Left renal pelvis (tissue), 4 donors: ENCODE data around the gene KIAA1671. TPM values are rescaled to one million over a fixed set of nuclear protein-coding genes. Genes with fewer than 3 reads are reported as not detected.
A peak's percentile ranks its signal among the peaks of the same experiment; 100 is the strongest.

ENCODE experiments used
- DNase-seq, 4 donors: peaks; one replicate each; pipeline ENCODE4 v3.0.0-alpha.2; 2013; ENCODE audit warnings: low read depth in 4 of 4, low spot score in 3 of 4
- polyA plus RNA-seq, 4 donors: library from polyadenylated mRNA; unstranded; fragments of 120-200 nt; gene quantifications; one replicate each; pipeline ENCODE4 v1.2.1, GENCODE V29; 2013; ENCODE audit not compliant: insufficient read length in 4 of 4

Gene KIAA1671
- polyA plus RNA-seq, 4 donors = 21.0 to 28.4 (median 24.1) TPM

- no peak for DNase-seq
These were observed 132.0 kb downstream of the KIAA1671 start for GRCh38 chr22:25084405-25085107.

- DNase-seq = no peak
These were observed 132.6 kb downstream of the KIAA1671 start for GRCh38 chr22:25085156-25085555.

- peak in 1 of 4 donors; percentile 26 for DNase-seq
These were observed 133.7 kb downstream of the KIAA1671 start for GRCh38 chr22:25085930-25086901.

- DNase-seq = no peak
These were observed 134.4 kb downstream of the KIAA1671 start for GRCh38 chr22:25086902-25087282.

GRCh38 chr22:25090225-25090890, 137.8 kb downstream of the KIAA1671 start:
- DNase-seq = no peak

- DNase-seq = no peak
These were observed 138.9 kb downstream of the KIAA1671 start for GRCh38 chr22:25091458-25091857.

GRCh38 chr22:25092119-25092518, 139.6 kb downstream of the KIAA1671 start:
- no peak for DNase-seq

- no peak for DNase-seq
These were observed 142.1 kb downstream of the KIAA1671 start for GRCh38 chr22:25094579-25094978.

- DNase-seq = no peak
These were observed 143.4 kb downstream of the KIAA1671 start for GRCh38 chr22:25095869-25096268.

- DNase-seq = no peak
These were observed 144.3 kb downstream of the KIAA1671 start for GRCh38 chr22:25096638-25097405.

GRCh38 chr22:25098445-25099081, 146.0 kb downstream of the KIAA1671 start:
- no peak for DNase-seq

GRCh38 chr22:25099202-25099601, 146.7 kb downstream of the KIAA1671 start:
- no peak for DNase-seq

- no peak for DNase-seq
These were observed 147.9 kb downstream of the KIAA1671 start for GRCh38 chr22:25100402-25100801.

GRCh38 chr22:25100948-25101347, 148.4 kb downstream of the KIAA1671 start:
- no peak for DNase-seq

GRCh38 chr22:25101501-25101900, 149.0 kb downstream of the KIAA1671 start:
- DNase-seq = no peak

- DNase-seq = no peak
These were observed 149.5 kb downstream of the KIAA1671 start for GRCh38 chr22:25101986-25102385.

- DNase-seq = no peak
These were observed 150.2 kb downstream of the KIAA1671 start for GRCh38 chr22:25102722-25103121.

- DNase-seq = no peak
These were observed 151.9 kb downstream of the KIAA1671 start for GRCh38 chr22:25104367-25104766.

- DNase-seq = no peak
These were observed 153.5 kb downstream of the KIAA1671 start for GRCh38 chr22:25105817-25106650.
